Measurements from ENCODE around the gene HCRTR2. TPM values are rescaled to one million over a fixed set of nuclear protein-coding genes. Genes with fewer than 3 reads are reported as not detected.
"Not testable (repeated sequence)": the region's sequence is repeated elsewhere in the genome, so short reads cannot be mapped to it uniquely, and the experiment has no call there.

The HCRTR2 gene
- polyA plus RNA-seq, 12 donors = 0.12 TPM; not detected in 11

DNA sequence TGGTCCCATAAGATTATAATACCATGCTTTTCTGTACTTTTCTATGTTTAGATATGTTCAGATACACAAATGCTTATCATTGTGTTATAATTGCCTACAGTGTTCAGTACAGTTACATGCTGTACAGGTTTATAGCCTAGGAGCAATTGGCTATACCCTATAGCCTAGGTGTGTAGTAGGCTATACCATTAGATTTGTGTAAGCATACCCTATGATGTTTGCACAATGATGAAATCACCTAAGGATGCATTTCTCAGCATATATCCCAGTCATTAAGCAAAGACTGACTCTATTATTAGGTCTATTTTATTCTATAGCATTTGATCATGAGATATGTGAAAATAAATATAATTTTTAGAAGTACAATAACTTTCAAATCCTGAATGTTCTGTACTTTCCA is 36.6 kb downstream of the HCRTR2 start:
- no peak for DNase-seq

GRCh38 chr6:55212156-55212555 is 37.8 kb downstream of the HCRTR2 start:
- no peak for DNase-seq

- no peak for DNase-seq
Observed at GRCh38 chr6:55220961-55221360, 46.6 kb downstream of the HCRTR2 start.

- no peak for DNase-seq
Observed at GRCh38 chr6:55227862-55228261, 53.5 kb downstream of the HCRTR2 start.

- peak; percentile 7 for DNase-seq
Observed at GRCh38 chr6:55239099-55239498, 64.8 kb downstream of the HCRTR2 start.

- peak; percentile 14 for DNase-seq
Observed at GRCh38 chr6:55240975-55241605, 66.8 kb downstream of the HCRTR2 start.

- no peak for DNase-seq
Observed at GRCh38 chr6:55250400-55250799, 76.1 kb downstream of the HCRTR2 start.

- no peak for DNase-seq
Observed at GRCh38 chr6:55255113-55255512, 80.8 kb downstream of the HCRTR2 start.

DNA sequence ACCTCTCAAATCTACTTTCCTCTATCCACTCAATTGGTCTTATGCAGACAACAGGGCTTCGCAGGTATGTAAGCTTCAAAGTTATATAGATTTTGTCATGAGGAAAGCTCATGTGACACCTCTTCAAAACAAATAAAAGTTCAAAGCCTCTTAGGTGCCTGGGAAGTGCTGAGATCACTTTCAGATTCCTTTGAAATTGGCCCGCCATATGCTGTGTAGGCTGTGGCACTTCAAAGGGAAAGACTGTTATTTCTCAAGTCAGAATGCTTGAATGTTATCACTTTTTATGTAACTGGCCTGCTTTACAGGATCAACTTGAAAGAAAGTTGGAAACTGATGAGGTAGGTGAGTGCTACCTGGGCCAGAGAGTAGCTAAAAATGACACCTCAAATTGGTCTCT is 85.9 kb downstream of the HCRTR2 start:
- DNase-seq = no peak

GRCh38 chr6:55265409-55266114 is 91.2 kb downstream of the HCRTR2 start:
- no peak for DNase-seq

DNA sequence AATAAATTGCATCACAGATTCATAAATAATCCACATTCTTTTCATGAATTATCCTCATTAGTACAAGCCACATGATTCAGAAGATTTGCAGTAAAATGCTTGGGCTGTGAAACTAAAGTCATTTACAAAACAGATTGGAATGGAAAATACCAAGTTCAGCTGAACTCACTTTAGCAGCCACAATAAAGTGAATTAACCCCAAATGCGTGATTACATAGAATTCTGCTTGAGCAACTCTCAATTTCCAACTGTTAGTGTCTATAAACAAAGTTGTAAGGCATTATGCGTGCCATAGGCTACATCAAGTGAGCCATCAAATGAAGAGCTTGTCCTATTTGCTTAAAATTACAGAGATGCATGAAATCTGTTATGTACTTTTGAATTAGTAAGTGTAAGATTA is 92.6 kb downstream of the HCRTR2 start:
- DNase-seq = no peak

DNA sequence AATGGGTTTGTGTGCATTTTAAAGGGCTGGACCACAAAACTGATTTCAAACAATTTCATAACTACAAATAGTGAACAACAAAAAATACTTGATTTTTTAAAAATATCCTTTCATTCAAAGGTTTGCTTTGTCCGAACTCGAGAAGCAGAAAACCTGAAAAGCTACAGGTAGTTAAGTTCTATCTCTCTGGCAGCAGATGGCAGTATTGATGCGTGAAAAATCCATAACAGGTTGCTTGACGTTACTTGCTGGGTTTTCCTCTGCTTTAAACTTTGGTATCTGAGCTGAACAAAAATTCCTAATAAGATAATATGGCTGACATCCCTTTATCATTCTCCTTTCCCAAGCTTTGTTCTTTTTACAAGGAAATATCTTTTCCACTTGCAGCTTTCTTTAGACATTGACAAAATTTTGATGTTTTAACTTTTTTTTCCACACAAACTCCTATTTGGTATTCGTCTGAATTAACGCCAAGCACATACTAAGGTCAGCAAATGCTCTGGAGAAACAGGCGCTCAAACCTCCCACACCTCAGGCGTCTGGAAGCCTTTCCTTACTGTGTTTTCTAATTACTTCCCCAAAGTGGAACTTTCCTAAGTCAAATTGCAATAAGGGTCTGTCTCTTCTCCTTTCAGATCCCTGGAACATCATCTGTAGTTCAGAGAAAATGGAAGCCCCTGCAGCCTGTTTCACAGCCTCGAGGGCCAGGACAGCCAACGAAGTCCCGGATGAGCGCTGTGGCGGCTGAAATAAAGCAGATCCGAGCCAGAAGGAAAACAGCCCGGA is 102.6 kb downstream of the HCRTR2 start:
- peak; percentile 75 for DNase-seq

- peak; percentile 4 for DNase-seq
Observed at GRCh38 chr6:55277646-55278045, 103.3 kb downstream of the HCRTR2 start.

GRCh38 chr6:55281215-55281614 is 106.9 kb downstream of the HCRTR2 start:
- DNase-seq = no peak

DNA sequence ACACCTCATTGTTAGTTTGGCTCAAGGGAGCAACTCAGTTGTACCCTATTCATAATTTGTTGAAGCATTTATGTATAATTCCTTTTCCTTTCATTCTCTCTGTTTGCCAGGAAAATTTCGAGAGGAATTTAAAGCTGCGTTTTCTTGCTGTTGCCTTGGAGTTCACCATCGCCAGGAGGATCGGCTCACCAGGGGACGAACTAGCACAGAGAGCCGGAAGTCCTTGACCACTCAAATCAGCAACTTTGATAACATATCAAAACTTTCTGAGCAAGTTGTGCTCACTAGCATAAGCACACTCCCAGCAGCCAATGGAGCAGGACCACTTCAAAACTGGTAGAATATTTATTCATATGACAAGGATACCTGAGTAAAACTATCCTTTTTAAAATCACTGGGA is 107.8 kb downstream of the HCRTR2 start:
- DNase-seq = peak; percentile 8

- no peak for DNase-seq
Observed at GRCh38 chr6:55286824-55287223, 112.5 kb downstream of the HCRTR2 start.

DNA sequence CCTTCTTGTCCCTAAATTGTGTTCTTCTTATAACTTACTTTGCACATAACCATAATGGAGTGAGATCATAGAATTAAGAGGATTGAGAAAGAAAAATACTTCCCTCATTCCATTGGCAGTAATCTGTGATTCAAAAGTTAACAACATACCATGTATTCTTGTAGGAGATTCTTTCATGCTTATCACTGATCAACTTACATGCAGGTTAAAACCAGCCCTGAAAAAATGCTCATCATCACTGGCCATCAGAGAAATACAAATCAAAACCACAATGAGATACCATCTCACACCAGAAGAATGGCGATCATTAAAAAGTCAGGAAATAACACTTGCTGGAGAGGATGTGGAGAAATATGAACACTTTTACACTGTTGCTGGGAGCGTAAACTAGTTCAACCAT is 116.4 kb downstream of the HCRTR2 start:
- no peak for DNase-seq

DNA sequence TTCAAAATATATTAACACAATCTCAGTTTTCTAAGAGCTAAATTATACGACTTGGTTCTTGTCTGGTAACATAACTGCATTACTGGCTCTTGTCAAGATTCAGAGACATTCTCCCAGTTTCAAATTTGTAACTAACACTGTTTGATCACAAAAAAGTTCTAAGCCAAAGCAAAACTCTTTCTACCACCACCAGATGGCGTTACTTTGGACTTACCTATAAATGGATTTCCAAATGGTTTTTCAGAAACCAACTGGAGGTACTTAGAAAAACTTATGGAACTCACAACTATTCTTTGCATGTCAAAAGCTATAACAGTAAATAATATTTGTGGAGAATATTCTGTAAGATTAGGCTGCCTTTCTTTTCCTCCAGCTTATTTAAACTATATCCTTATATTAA is 118.8 kb downstream of the HCRTR2 start:
- no peak for DNase-seq

DNA sequence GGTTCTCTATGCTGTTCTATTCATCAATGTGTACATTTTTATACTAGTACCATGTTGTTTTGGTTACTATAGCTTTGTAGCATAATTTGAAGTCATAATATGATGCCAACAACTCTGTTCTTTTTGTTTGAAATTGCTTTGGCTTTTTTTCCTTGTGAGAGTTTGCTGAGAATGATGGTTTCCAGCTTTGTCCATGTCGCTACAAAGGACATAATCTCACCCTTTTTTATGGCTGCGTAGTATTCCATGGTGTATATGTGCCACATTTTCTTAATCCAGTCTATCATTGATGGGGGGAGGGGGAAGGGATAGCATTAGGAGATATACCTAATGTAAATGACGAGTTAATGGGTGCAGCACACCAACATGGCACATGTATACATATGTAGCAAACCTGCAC is 122.9 kb downstream of the HCRTR2 start:
- DNase-seq = not testable (repeated sequence)

- DNase-seq = no peak
Observed at GRCh38 chr6:55299286-55299985, 125.1 kb downstream of the HCRTR2 start.

DNA sequence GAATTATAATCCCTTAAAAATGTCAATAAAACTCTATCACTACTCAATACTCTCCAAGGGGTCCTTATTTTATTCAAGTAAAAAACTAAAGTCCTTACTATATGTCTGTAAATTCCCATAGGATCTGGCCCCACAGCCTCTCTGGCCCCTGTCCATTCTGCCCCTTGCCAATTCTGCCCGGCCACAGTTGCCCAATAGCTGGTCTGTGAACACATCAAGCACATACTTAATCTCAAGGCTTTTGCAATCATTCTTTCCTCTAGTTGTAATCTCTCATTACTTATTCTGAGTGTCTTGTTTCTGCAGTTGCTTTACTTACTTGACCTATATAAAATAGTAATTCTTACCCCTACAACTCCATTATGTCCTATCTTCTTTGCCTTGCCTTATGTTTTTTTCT is 130.4 kb downstream of the HCRTR2 start:
- no peak for DNase-seq

GRCh38 chr6:55319961-55320695 is 145.8 kb downstream of the HCRTR2 start:
- no peak for DNase-seq
